H9 (cell line): Measurements from ENCODE around the gene GPR35. TPM values are rescaled to one million over a fixed set of nuclear protein-coding genes. Genes with fewer than 3 reads are reported as not detected.

Experiments used
- DNase-seq: peaks from one replicate; pipeline ENCODE4 v3.0.0-alpha.2; 2017
- H2AFZ ChIP-seq: one replicate; pipeline ENCODE4 v1.6.1; 2013; ENCODE audit warnings: mild to moderate bottlenecking, low read length, control low read depth, moderate library complexity
- H2AK5ac ChIP-seq: 2 replicates; pipeline ENCODE4 v1.6.1; 2013; ENCODE audit warnings: low read length, control low read depth, mixed read lengths; ENCODE audit not compliant: insufficient read length
- H2BK120ac ChIP-seq: one replicate; pipeline ENCODE4 v1.6.1; 2013; ENCODE audit warnings: low read depth, mild to moderate bottlenecking, low read length, control low read depth, inconsistent platforms; ENCODE audit not compliant: poor library complexity, severe bottlenecking
- H2BK12ac ChIP-seq: 2 replicates; pipeline ENCODE4 v1.6.1; 2013; ENCODE audit warnings: low read length, control low read depth, mixed read lengths, low read depth; ENCODE audit not compliant: insufficient read length
- H2BK15ac ChIP-seq: 2 replicates; pipeline ENCODE4 v1.6.1; 2013; ENCODE audit warnings: low read depth, low read length, control low read depth
- H2BK20ac ChIP-seq: one replicate; pipeline ENCODE4 v1.6.1; 2013; ENCODE audit warnings: low read depth, mild to moderate bottlenecking, low read length, control low read depth, inconsistent platforms; ENCODE audit not compliant: poor library complexity, severe bottlenecking
- H2BK5ac ChIP-seq: 2 replicates; pipeline ENCODE4 v1.6.1; 2013; ENCODE audit warnings: low read length, control low read depth, mixed read lengths; ENCODE audit not compliant: insufficient read length
- H3K14ac ChIP-seq: 2 replicates; pipeline ENCODE4 v1.6.1; 2013; ENCODE audit warnings: low read length, control low read depth; ENCODE audit not compliant: insufficient read depth
- H3K18ac ChIP-seq: 2 replicates; pipeline ENCODE4 v1.6.1; 2013; ENCODE audit warnings: low read depth, mild to moderate bottlenecking, mixed read lengths, low read length, control low read depth; ENCODE audit not compliant: insufficient read length
- H3K23ac ChIP-seq: 2 replicates; pipeline ENCODE4 v1.6.1; 2013; ENCODE audit warnings: low read length, control low read depth, mixed read lengths, low read depth; ENCODE audit not compliant: insufficient read length
- H3K23me2 ChIP-seq: 2 replicates; pipeline ENCODE4 v1.6.1; 2013; ENCODE audit warnings: low read depth, mild to moderate bottlenecking, mixed read lengths, low read length, control low read depth; ENCODE audit not compliant: insufficient read length, poor library complexity, severe bottlenecking
- H3K27ac ChIP-seq: 2 replicates; pipeline ENCODE4 v1.5.1; 2013; ENCODE audit warnings: low read length, control low read depth, mixed read lengths, low read depth; ENCODE audit not compliant: insufficient read length
- H3K27me3 ChIP-seq: 2 replicates; pipeline ENCODE4 v1.6.1; 2013; ENCODE audit warnings: low read length, control low read depth, inconsistent platforms; ENCODE audit not compliant: insufficient read depth
- H3K4ac ChIP-seq: 2 replicates; pipeline ENCODE4 v1.6.1; 2013; ENCODE audit warnings: low read depth, mild to moderate bottlenecking, control low read depth, inconsistent platforms, low read length, moderate library complexity
- H3K4me1 ChIP-seq: 2 replicates; pipeline ENCODE4 v1.6.1; 2013; ENCODE audit warnings: low read length, control low read depth, inconsistent platforms; ENCODE audit not compliant: insufficient read depth
- H3K4me2 ChIP-seq: 2 replicates; pipeline ENCODE4 v1.6.1; 2013; ENCODE audit warnings: low read length, control low read depth, mixed read lengths; ENCODE audit not compliant: insufficient read length, insufficient read depth
- H3K56ac ChIP-seq: 2 replicates; pipeline ENCODE4 v1.6.1; 2013; ENCODE audit warnings: low read depth, mild to moderate bottlenecking, mixed read lengths, low read length, control low read depth; ENCODE audit not compliant: insufficient read length
- H3K79me1 ChIP-seq: 2 replicates; pipeline ENCODE4 v1.6.1; 2013; ENCODE audit warnings: low read depth, mild to moderate bottlenecking, moderate library complexity, low read length, control low read depth, inconsistent platforms; ENCODE audit not compliant: insufficient read depth, poor library complexity, severe bottlenecking
- H3K79me2 ChIP-seq: 2 replicates; pipeline ENCODE4 v1.6.1; 2013; ENCODE audit warnings: low read length, control low read depth, inconsistent platforms; ENCODE audit not compliant: insufficient read depth
- H3K9ac ChIP-seq: 2 replicates; pipeline ENCODE4 v1.6.1; 2013; ENCODE audit warnings: low read length, control low read depth, mixed read lengths; ENCODE audit not compliant: insufficient read length; ENCODE audit errors: extremely low read depth
- H3K9me3 ChIP-seq: one replicate; pipeline ENCODE4 v1.6.1; 2013; ENCODE audit warnings: low read depth, low read length, inconsistent platforms; ENCODE audit not compliant: control insufficient read depth
- H3T11ph ChIP-seq: one replicate; pipeline ENCODE4 v1.6.1; 2013; ENCODE audit warnings: mild to moderate bottlenecking, low read length, control low read depth, inconsistent platforms
- H4K20me1 ChIP-seq: one replicate; pipeline ENCODE4 v1.6.1; 2013; ENCODE audit not compliant: control insufficient read depth, insufficient read length, insufficient read depth
- H4K5ac ChIP-seq: 2 replicates; pipeline ENCODE4 v1.6.1; 2013; ENCODE audit warnings: low read depth, mild to moderate bottlenecking, mixed read lengths, low read length, control low read depth; ENCODE audit not compliant: insufficient read length
- H4K8ac ChIP-seq: replicated peaks from 2 replicates; pipeline ENCODE4 v1.6.1; 2013; ENCODE audit warnings: low read length, control low read depth, mixed read lengths, low read depth; ENCODE audit not compliant: insufficient read length
- H4K91ac ChIP-seq: 2 replicates; pipeline ENCODE4 v1.6.1; 2013; ENCODE audit warnings: low read depth, mild to moderate bottlenecking, moderate library complexity, mixed read lengths, low read length, control low read depth; ENCODE audit not compliant: insufficient read length
- H3K27ac Mint-ChIP-seq, 3 experiments: 2 replicates in 2 of 3; 3 replicates in 1 of 3; pipeline ENCODE4 v1.8.0; 2020 to 2021; ENCODE audit warnings: mixed read lengths in 3 of 3, mild to moderate bottlenecking in 1 of 3, moderate library complexity in 1 of 3
- H3K27me3 Mint-ChIP-seq: 2 replicates; pipeline ENCODE4 v1.8.0; 2021; ENCODE audit warnings: low read depth, mild to moderate bottlenecking, moderate library complexity, mixed read lengths
- H3K36me3 Mint-ChIP-seq, 3 experiments: 2 replicates in 2 of 3; 3 replicates in 1 of 3; pipeline ENCODE4 v1.8.0; 2020 to 2021; ENCODE audit warnings: low read depth in 3 of 3, mixed read lengths in 3 of 3; ENCODE audit not compliant: insufficient read depth in 1 of 3
- H3K4me1 Mint-ChIP-seq, 2 experiments: 2 replicates each; pipeline ENCODE4 v1.8.0; 2020; ENCODE audit warnings: mixed read lengths in 2 of 2
- H3K4me3 Mint-ChIP-seq, 2 experiments: 2 replicates in 1 of 2; 3 replicates in 1 of 2; pipeline ENCODE4 v1.8.0; 2020 to 2021; ENCODE audit warnings: mild to moderate bottlenecking in 2 of 2, mixed read lengths in 2 of 2, moderate library complexity in 1 of 2
- H3K9me3 Mint-ChIP-seq, 2 experiments: 2 replicates in 1 of 2; 3 replicates in 1 of 2; pipeline ENCODE4 v1.8.0; 2020; ENCODE audit warnings: mild to moderate bottlenecking in 2 of 2, mixed read lengths in 2 of 2, moderate library complexity in 1 of 2
- CTCF ChIP-seq: fragments of 200-600 bp; sonication (generic); conservative IDR thresholded peaks from 3 replicates; pipeline ENCODE4 v1.8.0; 2021; ENCODE audit warnings: antibody characterized with exemption, mild to moderate bottlenecking
- WGBS: extraction: QIAGEN DNeasy Blood & Tissue Kit; methylation state at CpG from one replicate; pipeline ENCODE4 v1.1.7; 2013; ENCODE audit warnings: missing lambda C conversion rate, low lambda C conversion rate, mixed read lengths; ENCODE audit not compliant: insufficient read length; ENCODE audit errors: extremely low coverage; 5-methylcytosine and 5-hydroxymethylcytosine counted together
- total RNA-seq: library from RNA; stranded (reverse); gene quantifications from 2 replicates; pipeline ENCODE4 v1.2.1, GENCODE V29; 2021

The GPR35 gene
- total RNA-seq, 1 experiment from 2014 or later, result 1.4 TPM

- no peak overlapping the region for H4K91ac ChIP-seq
- no peak overlapping the region for H2BK12ac ChIP-seq
- no CpG with 5 or more reads among the region's 13 CpGs for WGBS
- no peak overlapping the region for H3K56ac ChIP-seq
- Mint-ChIP-seq H3K4me3 (no peak overlapping the region), H3K27me3 (no peaks in the 10 kb centered on the region; the same call in 1 of the 2 replicates), H3K36me3 (peaks cover 12 to 30% (median 16%) of the 10 kb centered on the region in 3 experiments), H3K9me3 (no peaks in the 10 kb centered on the region), H3K4me1 (peaks cover 11 to 13% of the 10 kb centered on the region in 2 experiments), H3K27ac (no peak overlapping the region)
- H3K9me3 ChIP-seq, result no peaks in the 10 kb centered on the region
- H4K8ac ChIP-seq, result no peak overlapping the region
- H3K27me3 ChIP-seq, result no peaks in the 10 kb centered on the region
- peaks cover 7% of the 10 kb centered on the region; the same call in 1 of the 2 replicates for H3K4me1 ChIP-seq
- H3K14ac ChIP-seq, result no peak overlapping the region
- no peak overlapping the region for H2AFZ ChIP-seq
- H4K5ac ChIP-seq, result no peak overlapping the region
- H3K79me1 ChIP-seq, result peaks cover 5% of the 10 kb centered on the region
- H2BK15ac ChIP-seq, result no peak overlapping the region
- peaks cover 8% of the 10 kb centered on the region for H3K23me2 ChIP-seq
- no peak overlapping the region for H2BK120ac ChIP-seq
- H2AK5ac ChIP-seq, result no peak overlapping the region
- no peak overlapping the region for H3K4ac ChIP-seq
- no peak overlapping the region for H2BK20ac ChIP-seq
- H3K27ac ChIP-seq, result no peak overlapping the region
- DNase-seq, result no peak
- H3K9ac ChIP-seq, result no peak overlapping the region
- H3K18ac ChIP-seq, result no peak overlapping the region
- no peaks in the 10 kb centered on the region for H4K20me1 ChIP-seq
- no peak overlapping the region for H3T11ph ChIP-seq
- no peak for TF ChIP-seq CTCF
- no peak overlapping the region for H2BK5ac ChIP-seq
- H3K79me2 ChIP-seq, result peaks cover 11% of the 10 kb centered on the region; the same call in 1 of the 2 replicates
- H3K23ac ChIP-seq, result no peak overlapping the region
- no peak overlapping the region for H3K4me2 ChIP-seq
Observed at GRCh38 chr2:240591784-240592183, 33.5 kb upstream of the GPR35 start.
